ENCODE results near the gene DSTYK.

DNA sequence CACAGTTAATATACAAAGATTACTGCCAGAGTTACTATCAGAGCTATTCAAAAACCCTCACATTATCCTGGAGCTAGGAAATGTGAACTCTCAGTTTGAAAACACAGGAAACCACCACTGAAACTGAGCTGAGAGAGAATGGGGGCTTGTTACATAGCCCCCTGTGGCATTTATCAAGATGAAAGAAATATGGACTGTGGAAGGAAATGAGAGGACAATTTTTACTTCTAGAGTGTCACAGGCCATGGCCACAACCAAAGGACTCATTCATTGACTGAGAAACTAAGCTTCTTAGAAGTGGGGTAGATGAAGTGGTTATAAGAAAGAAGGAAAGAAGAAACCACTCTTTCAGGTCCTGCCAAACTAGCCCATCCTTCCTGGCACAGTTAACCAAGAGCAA, 25.3 kb downstream of the DSTYK start:
- TF ChIP-seq, protein P1, sequence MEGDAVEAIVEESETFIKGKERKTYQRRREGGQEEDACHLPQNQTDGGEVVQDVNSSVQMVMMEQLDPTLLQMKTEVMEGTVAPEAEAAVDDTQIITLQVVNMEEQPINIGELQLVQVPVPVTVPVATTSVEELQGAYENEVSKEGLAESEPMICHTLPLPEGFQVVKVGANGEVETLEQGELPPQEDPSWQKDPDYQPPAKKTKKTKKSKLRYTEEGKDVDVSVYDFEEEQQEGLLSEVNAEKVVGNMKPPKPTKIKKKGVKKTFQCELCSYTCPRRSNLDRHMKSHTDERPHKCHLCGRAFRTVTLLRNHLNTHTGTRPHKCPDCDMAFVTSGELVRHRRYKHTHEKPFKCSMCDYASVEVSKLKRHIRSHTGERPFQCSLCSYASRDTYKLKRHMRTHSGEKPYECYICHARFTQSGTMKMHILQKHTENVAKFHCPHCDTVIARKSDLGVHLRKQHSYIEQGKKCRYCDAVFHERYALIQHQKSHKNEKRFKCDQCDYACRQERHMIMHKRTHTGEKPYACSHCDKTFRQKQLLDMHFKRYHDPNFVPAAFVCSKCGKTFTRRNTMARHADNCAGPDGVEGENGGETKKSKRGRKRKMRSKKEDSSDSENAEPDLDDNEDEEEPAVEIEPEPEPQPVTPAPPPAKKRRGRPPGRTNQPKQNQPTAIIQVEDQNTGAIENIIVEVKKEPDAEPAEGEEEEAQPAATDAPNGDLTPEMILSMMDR (IDR thresholded peaks at IDR 0.05), result no peak
- TF ChIP-seq POLR2A (IDR thresholded peaks at IDR 0.05), result no peak
